ENCODE results near the gene PDE3A.

The PDE3A gene

DNA sequence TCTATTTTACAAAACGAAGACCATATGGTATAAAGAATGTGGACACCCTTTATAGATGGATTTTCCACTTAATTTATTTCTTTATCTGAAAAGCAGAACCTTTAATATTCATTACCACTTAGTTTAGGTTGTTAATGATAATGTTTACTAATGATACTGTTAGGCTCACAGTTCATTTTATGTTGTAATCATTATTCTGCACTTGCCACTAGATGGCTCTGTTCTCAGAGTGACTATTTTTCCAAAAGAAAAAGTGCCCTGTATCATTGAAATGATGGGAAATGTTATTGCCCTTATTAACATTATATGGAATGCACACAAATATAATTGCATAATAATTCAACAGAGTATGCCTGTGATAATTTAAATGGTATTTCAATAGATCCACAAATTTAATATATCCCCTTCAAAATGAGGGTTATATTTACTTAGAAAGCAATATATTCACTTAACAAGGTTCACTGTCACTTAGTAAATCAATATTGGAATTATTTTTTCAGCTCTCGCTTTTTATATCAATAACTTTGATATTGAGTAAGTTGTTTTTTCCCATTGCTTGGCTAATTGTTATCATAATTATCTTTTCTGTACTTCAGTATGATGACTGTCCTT lies 95.7 kb downstream of the PDE3A start:
- no peak for DNase-seq

DNA sequence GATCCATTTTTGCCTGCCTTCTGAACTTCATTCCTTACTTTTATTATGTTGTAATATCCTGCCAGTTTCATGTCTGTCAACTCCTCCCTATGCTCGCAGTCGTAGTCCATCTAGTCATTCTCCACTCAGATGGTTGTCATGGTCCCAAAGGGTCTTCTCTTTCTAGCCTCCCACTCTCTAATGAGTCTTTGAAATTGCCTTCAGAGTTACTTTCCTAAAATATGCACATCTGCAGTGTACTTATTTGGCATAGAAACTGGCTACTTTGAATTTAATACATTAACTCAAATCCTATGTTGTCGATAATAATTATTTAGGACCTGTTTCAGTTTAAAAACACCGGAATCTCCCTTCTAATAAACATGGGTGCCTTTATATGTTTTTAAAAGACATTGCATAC lies 101.0 kb downstream of the PDE3A start:
- no peak for DNase-seq

DNA sequence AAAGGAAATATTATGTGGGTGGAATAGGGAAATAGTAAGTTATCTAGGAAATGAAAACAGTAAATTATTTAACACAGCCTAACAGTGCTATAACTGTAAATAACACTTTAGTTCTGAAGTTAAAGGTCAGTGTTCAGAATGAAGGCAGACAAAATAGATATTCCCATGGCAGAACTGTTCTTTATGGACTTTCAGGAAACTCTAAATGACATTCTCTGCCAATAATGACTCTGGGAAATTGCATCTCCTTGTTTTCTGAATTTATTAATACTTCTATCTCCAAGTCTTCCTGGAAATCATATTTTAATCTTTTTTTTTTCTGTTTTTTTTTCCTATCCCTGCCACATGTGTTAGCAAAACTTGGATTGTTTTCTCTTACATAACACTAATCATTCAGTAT lies 101.4 kb downstream of the PDE3A start:
- DNase-seq: no peak

DNA sequence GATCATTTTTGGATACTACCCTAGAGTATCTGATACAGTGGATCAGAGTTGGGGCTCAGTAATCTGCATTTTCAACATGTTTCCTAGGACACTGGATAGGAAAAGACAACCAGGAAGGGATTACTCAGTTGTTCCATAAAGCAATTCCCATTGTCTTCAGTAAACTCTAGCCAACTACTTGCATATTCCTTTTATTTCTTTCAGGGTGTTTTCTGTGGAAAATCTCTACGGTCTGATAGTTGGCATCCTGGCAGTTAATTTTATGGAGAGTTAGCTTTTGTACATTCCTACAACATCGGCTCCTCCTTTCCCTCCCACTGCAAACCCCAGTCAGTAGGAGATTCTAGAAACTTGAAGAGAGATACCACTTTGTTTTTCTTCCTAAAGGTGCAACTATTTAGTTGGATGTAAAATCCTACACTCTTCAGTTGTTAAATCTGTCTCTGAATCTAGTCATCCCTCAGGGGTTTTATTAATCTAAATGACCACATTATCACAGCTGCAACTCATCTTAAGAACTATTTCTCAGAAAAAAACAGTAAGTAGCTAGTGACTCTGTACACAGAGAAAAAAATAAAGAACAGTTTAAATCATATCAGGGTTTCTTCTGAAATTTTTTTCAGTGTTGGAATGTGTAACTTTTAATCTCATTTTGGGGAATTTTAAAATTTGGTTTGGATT lies 103.9 kb downstream of the PDE3A start:
- DNase-seq: no peak

DNA sequence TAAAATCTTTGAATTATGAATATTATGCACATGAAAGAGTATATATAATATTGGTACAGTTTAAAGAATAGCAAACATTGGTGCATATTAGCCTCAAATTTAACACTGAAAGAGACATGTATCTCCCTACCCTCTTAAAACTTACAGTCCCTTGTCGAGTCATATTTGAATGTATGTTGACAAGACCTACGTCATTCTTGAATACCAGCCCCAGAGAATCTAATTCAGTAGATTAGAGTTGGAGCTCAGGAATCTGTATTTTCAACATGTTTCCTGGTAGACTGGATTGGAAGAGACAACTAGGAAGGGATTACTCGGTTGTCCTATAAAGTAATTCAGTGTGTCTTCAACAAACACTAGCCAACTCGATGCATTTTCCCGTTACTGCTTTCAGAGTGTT lies 104.8 kb downstream of the PDE3A start:
- DNase-seq: no peak

DNA sequence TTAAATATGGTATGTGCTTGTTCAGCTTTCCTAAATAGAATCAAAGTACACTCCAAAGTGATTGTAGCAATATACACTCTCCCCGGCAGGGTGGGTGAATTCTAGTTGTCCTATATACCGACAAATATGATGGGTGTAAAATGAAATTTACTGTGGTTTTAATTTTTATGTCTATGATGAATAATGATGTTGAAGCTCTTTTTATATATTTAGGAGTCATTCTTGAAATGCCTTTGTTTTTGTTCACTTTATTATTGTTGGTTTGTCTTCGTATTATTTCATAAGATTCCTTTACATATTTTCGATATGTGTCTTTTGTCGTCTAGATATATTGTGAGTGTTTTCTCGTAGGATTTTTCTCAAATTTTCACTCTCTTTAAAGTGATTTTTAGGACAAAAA lies 105.7 kb downstream of the PDE3A start:
- DNase-seq: no peak

DNA sequence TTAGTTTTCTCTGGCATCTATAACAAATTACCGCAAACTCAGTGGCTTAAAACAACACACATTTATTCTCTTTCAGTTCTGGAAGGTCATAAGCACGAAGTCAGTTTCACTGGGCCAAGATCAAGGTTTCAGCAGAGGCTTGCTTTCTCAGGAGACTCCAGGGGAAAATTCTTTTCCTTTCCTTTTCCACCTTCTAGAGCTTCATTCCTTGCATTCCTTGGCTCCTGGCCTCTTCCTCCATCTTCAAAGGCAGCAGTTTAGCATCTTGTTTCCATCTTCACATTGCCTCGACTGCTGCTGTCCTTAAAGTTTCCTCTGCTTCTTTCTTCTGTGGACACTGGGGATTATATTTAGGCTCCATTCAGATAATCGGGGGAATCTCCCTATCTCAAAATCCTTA lies 106.1 kb downstream of the PDE3A start:
- no peak for DNase-seq

DNA sequence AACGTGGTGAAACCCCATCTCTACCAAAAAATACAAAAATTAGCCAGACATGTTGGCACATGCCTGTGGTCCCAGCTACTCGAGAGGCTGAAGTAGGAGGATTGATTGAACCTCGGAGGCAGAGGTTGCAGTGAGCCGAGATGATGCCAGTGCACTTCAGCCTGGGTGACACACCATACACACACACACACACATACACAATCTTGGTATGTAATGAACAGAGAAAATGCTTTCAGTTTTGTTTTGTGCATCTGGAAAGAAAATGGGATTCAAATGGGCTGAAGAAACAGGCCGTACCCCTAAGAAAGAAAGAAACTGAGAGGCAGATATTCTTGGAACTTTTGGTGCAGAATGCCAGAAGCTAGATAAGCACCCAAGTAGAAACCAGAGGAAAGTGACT lies 107.2 kb downstream of the PDE3A start:
- no peak for DNase-seq

DNA sequence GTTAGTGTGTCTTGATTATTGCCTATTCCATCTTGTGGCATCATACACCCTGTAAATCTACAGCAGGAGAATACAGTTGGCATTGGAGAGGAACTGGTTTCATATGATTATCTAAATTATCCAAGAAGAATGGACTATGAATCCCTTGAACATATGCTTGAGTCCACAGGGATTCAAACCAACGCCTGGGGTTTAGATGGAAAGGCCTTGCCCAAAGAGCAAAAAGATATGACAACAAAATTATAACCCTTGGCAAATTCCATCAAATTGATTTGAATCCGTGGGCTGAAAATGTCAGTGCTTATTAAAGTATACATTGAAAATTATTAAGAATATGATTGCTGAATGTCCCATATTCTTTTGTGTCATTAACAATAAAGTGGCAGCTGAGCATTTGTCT lies 108.2 kb downstream of the PDE3A start:
- no peak for DNase-seq

DNA sequence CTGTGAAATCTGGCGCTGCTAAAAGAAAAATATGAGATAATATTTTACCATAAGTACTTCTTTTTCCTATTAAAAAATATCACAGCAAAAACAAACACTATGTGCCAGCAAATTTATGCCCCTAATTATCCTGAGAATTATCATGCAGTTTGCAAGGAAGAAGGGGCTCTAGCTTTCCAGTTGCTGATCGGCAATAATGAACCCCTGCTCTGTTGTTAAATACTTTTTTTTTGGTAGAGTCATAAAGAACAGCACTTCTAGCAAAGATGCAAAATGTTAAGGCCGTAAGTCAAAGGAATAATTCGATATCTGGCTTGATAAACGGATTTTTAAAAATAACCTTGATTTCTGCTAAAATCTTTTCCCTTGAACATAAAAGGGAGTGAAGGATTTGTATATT lies 108.9 kb downstream of the PDE3A start:
- no peak for DNase-seq

DNA sequence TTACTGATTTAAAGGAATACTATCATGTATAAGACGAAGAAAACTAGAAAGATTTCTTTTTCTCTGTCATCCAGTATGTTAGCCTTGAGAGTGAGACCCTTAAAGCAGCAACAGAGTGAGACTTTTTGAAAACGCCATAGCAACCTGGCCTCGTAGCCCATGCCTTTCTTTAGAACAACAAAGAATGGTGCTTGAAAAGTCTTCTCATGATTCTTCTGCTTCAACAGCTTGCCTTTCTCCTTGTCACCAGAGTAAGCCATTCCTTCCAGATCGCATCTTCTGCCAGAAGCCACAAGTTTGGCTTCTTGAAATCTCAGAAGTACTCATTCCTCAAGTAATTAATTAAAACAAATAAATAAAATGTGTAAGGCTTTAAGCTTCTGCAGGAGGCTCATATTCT lies 109.3 kb downstream of the PDE3A start:
- DNase-seq: no peak

DNA sequence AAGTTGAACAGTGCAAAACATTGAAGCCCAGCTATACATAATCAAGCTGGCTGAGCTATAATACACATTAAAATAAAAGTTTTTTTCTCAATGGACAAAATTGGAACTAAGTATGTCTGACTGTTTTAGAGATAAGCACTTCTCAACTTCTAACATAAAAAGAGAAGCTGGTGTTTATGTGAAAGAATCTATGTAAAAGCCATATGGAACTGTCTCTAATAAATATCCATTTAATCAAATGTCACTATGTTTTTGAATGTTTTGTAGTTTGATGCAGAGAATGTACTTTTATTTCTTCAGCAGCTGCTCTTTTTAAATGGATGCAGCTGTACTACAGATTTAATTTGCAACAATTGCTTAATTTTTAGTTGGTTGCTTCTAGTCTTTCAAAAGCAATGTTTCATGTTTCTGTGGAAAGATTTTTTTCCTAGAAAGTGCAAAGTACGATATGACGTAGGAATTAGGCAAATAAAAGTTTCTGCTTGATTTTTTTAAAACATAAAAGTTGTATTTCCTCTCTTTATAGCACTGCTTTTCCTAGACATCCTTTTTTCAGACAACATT lies 114.2 kb downstream of the PDE3A start:
- DNase-seq: no peak

DNA sequence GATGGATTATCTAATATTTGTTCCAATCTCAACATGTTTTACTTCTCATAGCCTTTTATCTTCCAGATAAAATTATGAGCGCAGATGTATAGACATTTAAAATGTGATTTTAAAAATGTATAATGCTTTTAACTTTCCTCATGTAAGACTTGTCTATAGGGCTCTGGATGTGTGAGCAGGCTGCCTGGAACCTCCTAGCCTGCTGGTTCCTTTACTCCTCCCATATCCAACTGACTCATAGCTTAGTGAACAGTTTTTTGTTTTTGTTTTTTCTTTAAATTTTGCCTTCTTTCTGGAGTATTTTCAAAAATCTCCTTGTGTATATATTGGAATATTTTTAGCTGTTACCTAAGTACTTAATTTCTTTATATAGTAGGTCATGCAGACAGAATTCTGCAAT lies 115.4 kb downstream of the PDE3A start:
- no peak for DNase-seq

DNA sequence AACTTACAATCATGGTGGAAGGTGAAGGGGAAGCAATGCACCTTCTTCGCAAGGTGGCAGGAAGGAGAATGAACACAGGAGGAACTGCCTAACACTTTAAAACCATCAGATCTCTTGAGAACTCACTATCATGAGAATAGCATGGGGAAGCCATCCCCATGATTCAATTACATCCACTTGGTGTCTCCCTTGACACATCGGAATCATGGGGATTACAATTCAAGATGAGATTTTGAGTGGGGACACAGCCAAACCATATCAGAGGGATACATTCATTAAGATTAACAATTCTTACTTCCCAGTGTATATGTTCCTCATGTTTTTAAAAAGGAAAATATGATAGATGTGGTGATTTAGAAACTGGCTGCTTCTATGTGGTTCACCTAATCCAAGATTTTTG lies 117.9 kb downstream of the PDE3A start:
- DNase-seq: no peak

DNA sequence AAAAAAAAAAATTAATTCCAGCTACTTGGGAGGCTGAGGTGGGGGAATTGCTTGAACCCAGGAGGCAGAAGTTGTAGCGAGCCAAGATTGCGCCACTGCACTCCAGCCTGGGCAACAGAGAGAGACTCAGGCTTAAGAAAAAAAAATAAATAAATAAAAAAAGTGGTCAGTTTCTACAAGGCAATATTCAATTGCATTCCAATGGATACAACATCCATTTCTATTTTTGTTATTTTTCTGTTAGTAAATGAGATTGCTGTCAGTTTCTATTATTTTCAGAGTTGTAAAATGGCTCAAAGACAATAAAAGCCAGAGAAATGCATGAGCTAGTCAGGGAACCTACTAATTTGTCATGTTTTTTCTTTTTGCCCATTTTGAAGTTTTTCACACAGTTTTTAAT lies 119.2 kb downstream of the PDE3A start:
- no peak for DNase-seq

DNA sequence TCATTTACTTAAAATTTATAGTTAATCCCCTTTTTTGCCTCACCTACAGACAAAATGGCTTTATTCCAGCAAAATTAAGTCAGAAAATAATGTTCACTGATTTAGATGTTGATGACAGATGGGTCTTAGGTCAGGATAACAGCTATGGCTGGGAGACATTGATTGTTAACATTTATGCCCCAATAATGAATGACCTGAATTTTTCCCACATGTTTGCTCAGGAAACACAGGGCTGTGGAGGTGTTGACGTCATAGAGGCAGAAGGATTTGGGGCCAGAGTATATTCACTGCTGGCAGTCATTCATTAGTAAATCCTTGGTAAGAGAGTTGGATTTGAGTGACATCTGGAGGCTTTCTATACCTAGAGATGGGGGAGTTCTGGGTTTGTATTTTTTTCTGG lies 121.3 kb downstream of the PDE3A start:
- no peak for DNase-seq

DNA sequence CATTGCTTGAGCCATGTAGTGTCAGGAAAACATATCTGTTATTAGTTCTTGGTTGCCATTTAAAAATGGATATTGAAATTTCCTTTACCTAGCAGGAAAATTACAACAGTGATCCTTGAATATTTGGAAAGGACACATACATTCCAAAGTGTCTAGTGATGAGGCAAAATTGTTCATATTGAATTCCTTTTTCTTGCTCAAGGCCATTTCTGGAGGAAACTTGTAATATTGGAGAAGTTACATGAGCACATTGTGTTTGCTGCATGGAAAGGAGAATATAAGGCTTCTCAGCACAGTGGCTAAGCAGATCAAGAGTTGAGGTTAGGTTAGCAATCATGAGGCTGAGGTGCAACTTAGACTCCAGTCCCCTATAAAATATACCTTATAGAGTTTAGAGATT lies 121.9 kb downstream of the PDE3A start:
- DNase-seq: no peak

DNA sequence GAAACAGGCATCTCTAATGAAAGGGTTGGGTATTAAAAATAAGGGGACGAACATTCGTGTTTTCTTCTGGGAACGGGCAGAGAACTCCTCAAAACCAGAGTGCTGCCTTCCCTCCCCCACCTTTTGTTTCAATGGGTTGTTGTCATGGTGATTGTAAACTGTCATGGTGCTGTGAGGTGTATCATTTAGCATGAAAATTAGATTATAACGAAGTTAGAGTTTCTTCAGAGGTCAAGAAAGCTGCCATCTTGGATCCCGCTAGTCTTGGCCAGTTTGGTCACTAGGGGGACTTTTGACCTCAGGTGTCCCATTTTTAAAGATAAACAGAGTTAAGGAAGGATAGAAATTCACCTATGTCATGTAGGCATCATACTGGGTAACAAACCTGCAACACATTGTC lies 123.0 kb downstream of the PDE3A start:
- DNase-seq: no peak

DNA sequence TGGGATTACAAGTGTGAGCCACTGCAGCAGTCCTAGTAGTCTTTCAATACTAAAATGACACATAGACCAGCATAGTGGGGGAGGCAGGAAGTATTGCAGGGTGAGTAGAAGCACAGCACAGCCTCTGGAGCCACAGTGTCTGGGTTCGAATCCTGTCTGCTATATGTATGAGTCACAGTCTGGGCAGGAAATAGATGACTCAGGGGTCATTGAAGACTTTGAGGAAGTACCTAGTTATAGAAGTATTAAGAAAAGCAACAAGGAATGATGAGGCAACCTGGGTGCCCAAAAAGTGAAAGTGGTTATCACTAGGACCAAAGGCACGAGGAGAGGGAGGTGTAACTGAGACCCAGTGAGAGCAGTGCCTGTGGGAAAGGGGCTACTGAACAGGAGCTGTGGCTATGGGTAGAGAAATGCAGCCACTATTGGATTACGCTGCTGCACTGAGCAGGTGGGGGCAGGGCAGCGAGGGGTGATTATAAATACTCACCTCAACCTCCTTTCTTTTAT lies 124.0 kb downstream of the PDE3A start:
- peak; percentile 22 to 25 for DNase-seq

DNA sequence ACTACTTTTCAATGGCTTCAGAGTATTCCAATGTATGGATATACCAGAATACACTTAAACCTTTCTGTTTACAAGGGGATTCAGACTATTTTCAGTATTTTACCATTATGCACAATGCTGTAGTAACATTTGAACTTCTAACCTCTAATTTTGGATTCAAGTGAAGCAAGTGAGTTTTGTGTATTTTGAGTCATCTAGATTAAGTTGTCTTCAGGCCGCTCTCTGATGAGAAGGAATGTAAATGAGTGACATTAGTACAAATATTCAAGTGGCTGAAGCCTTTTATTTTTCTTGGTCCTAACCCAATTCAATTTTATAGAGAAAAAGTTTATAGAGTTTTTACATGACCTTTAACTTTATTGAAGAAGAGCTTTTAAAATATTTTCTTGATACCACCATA lies 125.6 kb downstream of the PDE3A start:
- no peak for DNase-seq

DNA sequence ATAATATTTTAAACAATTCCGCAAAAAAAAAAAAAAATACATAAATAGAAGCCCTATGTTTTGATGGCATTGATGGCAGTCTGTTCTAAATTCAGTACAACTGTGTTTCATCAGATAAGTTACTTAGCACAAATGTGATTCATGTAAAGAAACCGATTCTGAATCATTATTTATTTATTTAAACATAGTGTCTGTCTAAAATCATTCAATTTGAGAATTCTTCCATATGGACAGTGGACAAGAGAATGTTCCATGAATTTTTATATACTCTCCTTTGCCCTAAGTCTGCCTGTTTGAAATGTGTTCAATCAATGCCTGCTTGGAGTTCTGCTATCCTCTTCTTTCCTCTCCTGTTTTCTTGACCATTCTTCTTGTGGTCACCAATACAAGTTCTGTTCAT lies 126.5 kb downstream of the PDE3A start:
- DNase-seq: no peak

DNA sequence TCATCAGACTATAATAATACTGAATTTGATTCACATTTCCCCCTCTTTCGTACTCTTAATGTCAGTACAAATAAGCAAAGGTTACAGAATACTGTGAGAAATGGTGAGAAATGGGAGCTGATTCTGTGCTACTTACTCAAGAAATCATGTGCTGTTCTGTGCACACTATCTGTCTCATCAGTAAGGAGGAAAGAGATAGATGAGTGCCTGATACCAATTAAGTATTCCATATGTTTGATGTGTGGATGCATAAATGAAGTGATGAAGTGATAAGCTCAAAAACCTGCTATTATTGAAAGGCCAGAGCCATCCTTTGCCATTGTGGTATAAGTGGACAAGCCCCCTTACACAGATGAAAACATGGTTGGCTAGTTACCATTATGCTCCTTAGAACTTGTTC lies 127.7 kb downstream of the PDE3A start:
- no peak for DNase-seq

DNA sequence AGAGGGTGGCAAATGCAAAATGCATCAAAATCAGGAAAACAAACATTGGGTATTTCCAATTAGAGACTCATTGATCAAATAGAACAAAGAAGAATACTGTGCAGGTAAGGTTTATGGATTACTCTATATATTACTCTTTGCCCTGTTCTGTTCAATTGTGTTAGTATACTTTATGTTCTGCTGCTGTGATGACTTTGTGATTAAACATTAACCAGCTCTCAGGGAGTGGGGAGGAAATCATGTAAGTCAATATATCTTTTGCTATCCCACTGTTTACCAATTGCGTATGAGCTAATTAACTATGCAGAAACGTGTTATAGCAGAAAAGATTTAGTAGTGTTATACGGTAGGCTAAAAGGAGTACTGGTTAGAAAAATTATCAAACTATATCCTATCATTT lies 129.4 kb downstream of the PDE3A start:
- DNase-seq: no peak

DNA sequence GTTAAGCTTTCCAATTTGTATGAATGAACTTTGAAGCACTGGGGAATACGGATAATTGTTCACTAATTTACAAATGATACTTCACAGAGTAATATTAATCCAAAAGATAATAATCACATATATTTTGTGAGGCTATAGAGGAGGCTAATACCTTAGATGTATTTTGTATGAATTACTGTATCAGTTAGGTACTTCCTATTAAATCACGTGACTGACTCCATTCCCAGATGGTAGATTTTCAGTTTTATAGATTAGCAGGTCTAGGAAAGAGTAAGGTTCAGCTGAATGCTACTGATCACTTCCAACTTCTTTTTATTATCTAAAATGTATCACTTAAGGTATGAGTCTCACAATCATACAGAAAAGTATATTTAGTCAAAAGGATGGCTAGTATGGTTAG lies 133.6 kb downstream of the PDE3A start:
- DNase-seq: no peak

DNA sequence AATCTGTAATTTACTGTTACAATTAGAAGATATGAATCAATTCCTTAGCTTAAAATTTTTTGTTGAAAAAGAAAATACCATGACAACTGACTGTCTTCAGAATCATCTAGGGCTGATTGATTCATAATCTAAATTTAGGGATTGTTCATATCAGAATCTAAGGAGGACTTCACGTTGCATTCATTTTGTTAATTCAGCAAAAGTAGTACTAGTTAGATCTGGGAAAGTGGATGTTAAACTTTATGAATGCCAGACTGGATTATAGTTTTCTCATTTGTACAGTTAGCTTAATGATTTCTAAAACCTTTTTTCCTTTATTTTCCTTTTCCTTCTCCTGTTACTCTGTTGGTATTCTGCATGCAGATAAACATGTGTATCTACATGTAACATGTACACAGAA lies 135.5 kb downstream of the PDE3A start:
- no peak for DNase-seq
